NCI-H446 (cell line): Measurements from ENCODE around the gene ZAR1.

Experiments used
- DNase-seq, 2 experiments: peaks; one replicate each; lab custom pipeline; 2025; lab: John Stamatoyannopoulos, UW

Gene ZAR1

GRCh38 chr4:48490680-48491513 lies 845 bp downstream of the ZAR1 start:
- DNase-seq, result no peak

- no peak for DNase-seq
These were observed 1.6 kb downstream of the ZAR1 start for GRCh38 chr4:48491514-48492176.

- no peak for DNase-seq
These were observed 3.5 kb downstream of the ZAR1 start for GRCh38 chr4:48493452-48494100.

- DNase-seq, result no peak
These were observed 5.9 kb downstream of the ZAR1 start for GRCh38 chr4:48495941-48496340.

GRCh38 chr4:48498895-48499294 lies 8.8 kb downstream of the ZAR1 start:
- no peak for DNase-seq

GRCh38 chr4:48499551-48500066 lies 9.6 kb downstream of the ZAR1 start:
- DNase-seq, result no peak

GRCh38 chr4:48503233-48504025 lies 13.4 kb downstream of the ZAR1 start:
- DNase-seq, result no peak

GRCh38 chr4:48504026-48504330 lies 13.9 kb downstream of the ZAR1 start:
- no peak for DNase-seq

- no peak for DNase-seq
These were observed 14.3 kb downstream of the ZAR1 start for GRCh38 chr4:48504352-48504751.

- no peak for DNase-seq
These were observed 16.7 kb downstream of the ZAR1 start for GRCh38 chr4:48506716-48507115.

- no peak for DNase-seq
These were observed 19.5 kb downstream of the ZAR1 start for GRCh38 chr4:48509543-48509942.

GRCh38 chr4:48518143-48518542 lies 28.1 kb downstream of the ZAR1 start:
- DNase-seq, result no peak

- DNase-seq, result no peak
These were observed 36.4 kb downstream of the ZAR1 start for GRCh38 chr4:48526406-48526805.

GRCh38 chr4:48538358-48538757 lies 48.3 kb downstream of the ZAR1 start:
- DNase-seq, result no peak

- DNase-seq, result no peak
These were observed 49.5 kb downstream of the ZAR1 start for GRCh38 chr4:48539597-48539996.

GRCh38 chr4:48542888-48543287 lies 52.8 kb downstream of the ZAR1 start:
- DNase-seq, result no peak

GRCh38 chr4:48543796-48544195 lies 53.7 kb downstream of the ZAR1 start:
- no peak for DNase-seq
